Activated CD8-positive, alpha-beta memory T cell treated with anti-CD3 and anti-CD28 coated beads for 48 hours (primary cell): ENCODE results near the gene TCERG1L.
"Not testable (repeated sequence)": the region's sequence is repeated elsewhere in the genome, so short reads cannot be mapped to it uniquely, and the experiment has no call there.

Experiments used
- DNase-seq, 3 experiments: peaks; one replicate each; pipeline ENCODE4 v3.0.0-alpha.2; 2020; ENCODE audit warnings: low read depth in 2 of 3, low spot score in 2 of 3

The TCERG1L gene

DNA sequence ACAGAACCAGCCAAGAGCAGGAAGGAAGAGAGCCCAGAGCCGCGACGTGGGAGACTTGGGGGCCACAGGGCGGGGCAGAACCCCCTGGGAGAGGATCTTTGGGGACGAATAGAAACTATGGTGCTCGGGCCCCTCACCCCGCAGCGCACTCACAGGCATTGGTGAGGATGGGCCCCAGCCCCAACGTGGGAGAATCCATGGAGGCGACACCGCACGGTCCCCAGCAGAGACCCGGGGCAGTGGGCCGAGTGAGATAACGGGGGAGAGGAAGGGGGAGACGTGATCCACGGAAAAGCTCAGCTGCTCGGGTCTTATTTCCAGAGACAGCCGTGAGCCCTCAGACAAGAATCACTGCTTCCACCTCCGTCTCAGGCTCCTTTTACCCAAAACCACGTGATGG, 222.4 kb downstream of the TCERG1L start:
- DNase-seq: no peak

DNA sequence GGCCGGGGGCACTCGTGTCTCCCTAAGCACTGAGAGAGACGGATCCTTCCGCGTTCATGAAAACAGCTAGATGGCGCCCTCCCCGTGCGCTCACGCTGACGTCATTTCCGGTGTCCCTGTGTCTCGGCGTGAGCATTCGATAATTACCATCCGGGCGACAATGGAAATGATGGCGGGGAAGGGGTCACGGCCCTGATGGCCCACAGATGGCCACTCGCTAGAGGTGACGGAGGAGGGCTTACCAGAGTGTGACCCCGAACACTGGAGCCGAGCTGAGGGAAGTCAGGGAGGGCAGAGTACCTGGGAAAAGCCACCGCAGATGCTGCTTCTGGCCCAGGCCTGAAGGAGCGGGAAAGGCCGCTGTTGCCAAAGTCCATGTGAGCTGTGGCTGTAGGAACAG, 222.9 kb downstream of the TCERG1L start:
- DNase-seq: no peak

DNA sequence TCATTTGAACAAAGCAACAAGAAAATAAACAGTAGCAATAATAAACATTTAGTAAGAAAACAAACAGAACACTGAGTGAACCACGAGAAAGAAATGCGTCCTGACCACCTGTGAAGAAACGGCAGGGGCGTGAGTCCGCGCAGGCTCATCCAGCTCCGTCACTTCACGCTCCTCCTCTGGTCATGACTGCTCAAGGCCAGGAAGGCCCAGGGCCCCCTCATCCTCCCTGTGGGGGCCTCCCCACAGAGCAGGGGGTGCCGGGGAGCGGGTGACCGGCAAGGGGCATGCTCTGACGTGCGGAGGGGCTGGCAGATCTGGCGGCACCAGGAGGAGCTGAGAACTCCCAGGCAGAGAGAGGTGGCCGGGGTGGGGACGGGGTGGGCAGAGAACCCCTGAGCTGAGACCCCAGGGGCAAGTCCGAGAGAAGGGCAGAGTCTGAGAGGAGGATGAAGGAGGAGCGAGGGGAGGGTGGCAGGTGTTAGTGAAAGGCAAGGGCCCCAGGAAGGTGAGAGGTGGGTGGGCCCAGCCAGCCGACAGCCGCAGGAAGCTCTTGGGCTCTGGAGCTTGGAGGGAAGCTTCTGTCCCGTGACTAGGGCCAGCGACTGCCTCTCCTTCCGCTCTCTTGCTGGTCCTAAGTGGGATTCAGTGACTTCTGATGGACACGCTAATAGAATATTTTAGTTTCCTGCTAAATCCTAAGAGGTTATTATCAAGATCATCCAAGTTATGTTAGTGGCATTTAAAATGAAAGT, 223.9 kb downstream of the TCERG1L start:
- DNase-seq: no peak

GRCh38 chr10:131086511-131086910, 225.0 kb downstream of the TCERG1L start:
- DNase-seq: no peak

DNA sequence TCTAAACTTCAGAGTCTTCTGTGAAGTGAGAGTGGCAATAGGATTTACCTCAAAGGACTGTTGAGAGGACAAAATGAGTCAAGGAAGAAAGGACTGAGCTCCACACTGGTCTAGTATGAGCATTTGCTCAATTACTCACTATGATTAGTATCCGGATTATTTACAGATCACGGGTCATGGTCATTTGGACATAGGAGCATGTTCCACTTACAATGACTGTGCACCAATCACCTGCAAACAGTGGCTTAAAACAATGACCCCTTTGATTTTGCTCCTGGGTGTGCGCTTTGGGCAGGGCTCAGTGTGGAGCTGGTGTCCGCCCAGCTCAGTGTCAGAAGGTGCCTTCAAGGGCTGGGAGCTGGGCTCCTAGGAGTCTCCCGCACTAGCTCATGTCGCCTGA, 225.4 kb downstream of the TCERG1L start:
- DNase-seq: no peak

GRCh38 chr10:131085091-131085860, 226.2 kb downstream of the TCERG1L start:
- DNase-seq: no peak

- DNase-seq: no peak
Measured at GRCh38 chr10:131084791-131085090, 226.8 kb downstream of the TCERG1L start.

GRCh38 chr10:131083915-131084790, 227.4 kb downstream of the TCERG1L start:
- DNase-seq: no peak

GRCh38 chr10:131082991-131083481, 228.5 kb downstream of the TCERG1L start:
- no peak for DNase-seq

GRCh38 chr10:131082201-131082850, 229.2 kb downstream of the TCERG1L start:
- DNase-seq: no peak

DNA sequence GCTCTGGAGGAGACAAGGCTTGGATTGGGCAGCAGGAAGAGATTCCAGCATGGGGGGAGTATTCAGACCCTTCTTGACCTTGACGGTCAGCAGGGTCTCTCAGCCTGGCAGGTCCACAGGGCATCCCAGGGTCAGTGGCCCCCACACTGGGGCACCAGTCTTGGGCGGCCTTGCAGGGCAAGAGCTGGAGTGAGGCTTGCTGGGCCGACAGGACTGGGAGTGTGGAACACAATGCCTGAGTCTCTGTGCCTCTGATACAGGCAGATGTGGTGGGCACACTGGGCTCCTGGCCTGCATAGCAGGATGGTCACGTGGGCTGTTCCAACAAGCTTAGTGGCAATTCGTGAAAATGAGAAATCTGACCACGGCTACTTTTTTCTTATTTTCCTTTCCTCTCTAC, 229.7 kb downstream of the TCERG1L start:
- DNase-seq: no peak

- DNase-seq: no peak
Measured at GRCh38 chr10:131081376-131081775, 230.1 kb downstream of the TCERG1L start.

DNA sequence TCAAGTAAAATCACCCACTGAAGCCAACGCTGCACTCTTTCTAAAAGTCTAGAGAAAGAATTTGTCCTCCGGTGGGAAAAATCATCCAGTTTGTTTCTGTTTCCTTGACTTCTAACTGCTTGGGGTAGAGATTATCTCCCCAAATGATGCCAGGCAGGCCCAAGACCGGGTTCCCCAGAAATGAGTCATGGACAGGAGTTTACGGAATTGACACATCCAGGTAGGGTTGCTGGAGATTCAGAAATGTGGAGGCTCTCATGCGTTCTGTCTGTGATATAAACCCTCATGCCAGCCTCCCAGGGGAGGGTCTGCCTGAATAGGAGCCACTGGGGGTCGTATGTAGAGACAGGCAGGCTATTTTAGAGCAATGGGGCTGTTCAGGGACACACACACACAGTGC, 230.9 kb downstream of the TCERG1L start:
- no peak for DNase-seq

- no peak for DNase-seq
Measured at GRCh38 chr10:131079314-131079713, 232.2 kb downstream of the TCERG1L start.

DNA sequence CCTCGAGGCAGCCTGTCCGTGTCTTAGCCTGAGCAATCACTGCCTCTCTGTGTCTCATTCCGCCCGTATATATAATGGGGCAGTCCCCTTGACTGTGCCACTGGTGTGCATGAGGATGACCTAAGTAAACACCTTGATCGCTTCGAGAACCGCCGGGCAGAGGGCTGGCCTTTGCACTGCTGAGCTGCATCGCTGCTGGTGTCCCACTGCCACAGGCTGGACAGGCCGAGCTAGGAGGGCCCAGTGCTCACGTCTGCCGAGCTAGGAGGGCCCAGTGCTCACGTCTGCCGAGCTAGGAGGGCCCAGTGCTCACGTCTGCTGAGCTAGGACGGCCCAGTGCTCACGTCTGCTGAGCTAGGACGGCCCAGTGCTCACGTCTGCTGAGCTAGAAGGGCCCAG, 232.6 kb downstream of the TCERG1L start:
- DNase-seq: not testable (repeated sequence)

DNA sequence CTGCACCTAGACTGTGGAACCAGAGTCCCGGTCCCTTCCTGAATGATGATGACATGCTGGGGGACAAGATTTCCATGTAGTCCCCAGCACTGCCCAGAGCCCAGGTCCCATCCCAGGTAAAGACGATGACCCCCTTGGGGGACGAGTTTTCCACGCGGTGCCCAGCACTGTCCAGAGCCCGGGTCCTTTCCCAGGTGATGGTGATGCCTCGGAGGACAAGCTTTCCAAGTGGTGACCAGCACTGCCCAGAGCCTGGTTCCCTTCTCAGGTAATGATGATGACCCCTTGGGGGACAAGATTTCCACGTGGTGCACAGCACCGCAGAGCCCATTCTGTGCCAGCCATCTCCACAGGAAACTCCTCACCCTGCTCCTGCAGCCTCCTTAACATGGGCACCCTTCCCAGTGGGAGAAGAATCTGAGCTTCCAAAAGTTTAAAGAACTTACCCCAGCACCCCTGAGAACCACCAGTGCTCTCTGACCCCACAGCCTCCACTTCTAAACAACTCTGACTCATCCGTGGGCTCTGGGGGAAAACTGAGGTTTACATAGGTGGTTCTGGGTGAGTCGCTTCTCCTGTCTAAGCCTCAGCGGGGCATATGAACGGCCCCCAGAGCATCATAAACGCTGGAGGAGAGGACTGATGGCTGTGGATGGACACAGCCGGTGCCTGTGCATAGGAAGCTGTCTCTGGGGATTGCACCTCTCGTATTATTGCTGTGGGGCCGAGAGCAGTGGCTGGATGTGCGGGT, 233.2 kb downstream of the TCERG1L start:
- DNase-seq: no peak

- no peak for DNase-seq
Measured at GRCh38 chr10:131077724-131078123, 233.8 kb downstream of the TCERG1L start.

DNA sequence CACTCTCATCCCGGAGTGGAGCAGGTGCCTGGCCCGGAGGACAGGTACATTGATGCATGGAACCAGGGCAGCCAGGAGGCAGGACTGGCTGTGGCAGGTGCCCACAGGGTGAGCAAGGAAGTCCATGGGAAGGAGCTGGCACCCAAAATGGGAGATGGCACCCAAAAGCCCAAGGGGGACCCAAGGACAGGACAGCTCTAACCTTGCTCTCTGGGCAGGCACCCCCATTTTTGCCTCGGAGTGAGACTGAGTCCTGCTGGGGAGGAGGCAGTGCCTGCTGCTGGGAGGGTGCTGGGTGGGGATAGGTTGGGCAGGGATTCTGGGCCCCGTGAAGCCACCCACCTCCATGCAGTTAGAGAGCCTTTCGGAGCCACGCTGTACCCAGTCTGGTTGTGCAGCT, 234.5 kb downstream of the TCERG1L start:
- DNase-seq: no peak

GRCh38 chr10:131076356-131076755, 235.2 kb downstream of the TCERG1L start:
- DNase-seq: no peak

GRCh38 chr10:131075218-131075770, 236.2 kb downstream of the TCERG1L start:
- no peak for DNase-seq
